Measurements from ENCODE around the gene ARVCF. TPM values are rescaled to one million over a fixed set of nuclear protein-coding genes. Genes with fewer than 3 reads are reported as not detected.

ARVCF gene
- total and polyA plus RNA-seq, 9 of the 15 experiments (the other 6 are each of a cell fraction or from before 2014, with no cell fraction given), result 0.03 to 97.4 (median 15.6) TPM

- TF ChIP-seq, protein P1, sequence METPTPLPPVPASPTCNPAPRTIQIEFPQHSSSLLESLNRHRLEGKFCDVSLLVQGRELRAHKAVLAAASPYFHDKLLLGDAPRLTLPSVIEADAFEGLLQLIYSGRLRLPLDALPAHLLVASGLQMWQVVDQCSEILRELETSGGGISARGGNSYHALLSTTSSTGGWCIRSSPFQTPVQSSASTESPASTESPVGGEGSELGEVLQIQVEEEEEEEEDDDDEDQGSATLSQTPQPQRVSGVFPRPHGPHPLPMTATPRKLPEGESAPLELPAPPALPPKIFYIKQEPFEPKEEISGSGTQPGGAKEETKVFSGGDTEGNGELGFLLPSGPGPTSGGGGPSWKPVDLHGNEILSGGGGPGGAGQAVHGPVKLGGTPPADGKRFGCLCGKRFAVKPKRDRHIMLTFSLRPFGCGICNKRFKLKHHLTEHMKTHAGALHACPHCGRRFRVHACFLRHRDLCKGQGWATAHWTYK (CRISPR knock-in tag; IDR thresholded peaks at IDR 0.05), result peak; percentile 81; the same call in 1 of the 2 replicates
- TF ChIP-seq HDAC6 (IDR thresholded peaks at IDR 0.05; ENCODE audit: low read depth, low read length) (peak; percentile 74; the same call in 1 of the 2 replicates), TAF9B (IDR thresholded peaks at IDR 0.05; ENCODE audit: partially characterized antibody) (no peak), JUN (IDR thresholded peaks at IDR 0.05; ENCODE audit: borderline replicate concordance, low read depth, low read length) (0 out of 2 replicates have a peak, but pooled peaks have one; percentile 15), JUN (CRISPR knock-in tag; IDR thresholded peaks at IDR 0.05; ENCODE audit: borderline replicate concordance) (no peak), RBM17 (IDR thresholded peaks at IDR 0.05; ENCODE audit: borderline replicate concordance, low read depth, low read length) (no peak), PHB2 (IDR thresholded peaks at IDR 0.05; ENCODE audit: low read depth) (no peak), MYC (IDR thresholded peaks at IDR 0.05; ENCODE audit: low read depth, low read length) (peak; percentile 53), MYC (CRISPR knock-in tag; IDR thresholded peaks at IDR 0.05; ENCODE audit: borderline replicate concordance, low read depth) (no peak), CCNT2 (IDR thresholded peaks at IDR 0.05; ENCODE audit: borderline replicate concordance, extremely low read depth, insufficient read length, low read depth, low read length) (no peak), ELF2 (CRISPR knock-in tag; IDR thresholded peaks at IDR 0.05) (peak; percentile 91), ZNF253 (CRISPR knock-in tag; conservative IDR thresholded peaks at IDR 0.05) (0 out of 2 replicates have a peak, but pooled peaks have one; percentile 10), ETV6 (IDR thresholded peaks at IDR 0.05; ENCODE audit: borderline replicate concordance in 1 of 2, low read depth in 2 of 2, low read length in 1 of 2) (no peak; a peak in 1 of 4 replicates), ETV6 (CRISPR knock-in tag; IDR thresholded peaks at IDR 0.05; ENCODE audit: borderline replicate concordance) (no peak), FIP1L1 (IDR thresholded peaks at IDR 0.05; ENCODE audit: low read depth, low read length, poor library complexity, severe bottlenecking) (peak; percentile 97), POLR2A (conservative IDR thresholded peaks at IDR 0.05) (peak; percentile 56), BCOR (IDR thresholded peaks at IDR 0.05) (peak; percentile 41; the same call in 1 of the 2 replicates), PTTG1 (tag; IDR thresholded peaks at IDR 0.05; ENCODE audit: low read depth) (no peak), SIN3A (IDR thresholded peaks at IDR 0.05; ENCODE audit: borderline replicate concordance in 2 of 2, control insufficient read depth in 1 of 2, low read depth in 2 of 2, low read length in 2 of 2) (peak; percentile 59 to 65; a peak in 2 of 4 replicates)
- TF ChIP-seq, protein P2, sequence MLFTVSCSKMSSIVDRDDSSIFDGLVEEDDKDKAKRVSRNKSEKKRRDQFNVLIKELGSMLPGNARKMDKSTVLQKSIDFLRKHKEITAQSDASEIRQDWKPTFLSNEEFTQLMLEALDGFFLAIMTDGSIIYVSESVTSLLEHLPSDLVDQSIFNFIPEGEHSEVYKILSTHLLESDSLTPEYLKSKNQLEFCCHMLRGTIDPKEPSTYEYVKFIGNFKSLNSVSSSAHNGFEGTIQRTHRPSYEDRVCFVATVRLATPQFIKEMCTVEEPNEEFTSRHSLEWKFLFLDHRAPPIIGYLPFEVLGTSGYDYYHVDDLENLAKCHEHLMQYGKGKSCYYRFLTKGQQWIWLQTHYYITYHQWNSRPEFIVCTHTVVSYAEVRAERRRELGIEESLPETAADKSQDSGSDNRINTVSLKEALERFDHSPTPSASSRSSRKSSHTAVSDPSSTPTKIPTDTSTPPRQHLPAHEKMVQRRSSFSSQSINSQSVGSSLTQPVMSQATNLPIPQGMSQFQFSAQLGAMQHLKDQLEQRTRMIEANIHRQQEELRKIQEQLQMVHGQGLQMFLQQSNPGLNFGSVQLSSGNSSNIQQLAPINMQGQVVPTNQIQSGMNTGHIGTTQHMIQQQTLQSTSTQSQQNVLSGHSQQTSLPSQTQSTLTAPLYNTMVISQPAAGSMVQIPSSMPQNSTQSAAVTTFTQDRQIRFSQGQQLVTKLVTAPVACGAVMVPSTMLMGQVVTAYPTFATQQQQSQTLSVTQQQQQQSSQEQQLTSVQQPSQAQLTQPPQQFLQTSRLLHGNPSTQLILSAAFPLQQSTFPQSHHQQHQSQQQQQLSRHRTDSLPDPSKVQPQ (CRISPR knock-in tag; IDR thresholded peaks at IDR 0.05; ENCODE audit: borderline replicate concordance), result no peak
These were observed 29.9 kb downstream of the ARVCF start (continued) for GRCh38 chr22:19986410-19987341.

Measured in K562 (cell line).